ENCODE results near the gene PRDM16. TPM values are rescaled to one million over a fixed set of nuclear protein-coding genes. Genes with fewer than 3 reads are reported as not detected.

Gene PRDM16
- total RNA-seq, 1 experiment from 2014 or later, result 0.17 TPM

- Histone ChIP-seq H4K20me1 (ENCODE audit: control insufficient read depth, insufficient read depth, insufficient read length) (no peaks in the 10 kb centered on the region), H2BK20ac (ENCODE audit: low read depth, low read length, poor library complexity, severe bottlenecking) (no peak overlapping the region), H3K79me2 (ENCODE audit: insufficient read depth, low read length) (no peaks in the 10 kb centered on the region), H3K14ac (ENCODE audit: insufficient read depth, low read length) (no peak overlapping the region), H3K27me3 (ENCODE audit: insufficient read depth, low read length) (no peaks in the 10 kb centered on the region), H3K79me1 (ENCODE audit: insufficient read depth, low read depth, low read length, poor library complexity, severe bottlenecking) (no peaks in the 10 kb centered on the region), H2BK12ac (ENCODE audit: insufficient read length, low read depth, low read length) (no peak overlapping the region), H2BK120ac (ENCODE audit: low read depth, low read length, poor library complexity, severe bottlenecking) (no peak overlapping the region), H3K18ac (ENCODE audit: insufficient read length, low read depth, low read length) (no peak overlapping the region), H2BK15ac (ENCODE audit: low read depth, low read length) (no peak overlapping the region), H4K8ac (replicated peaks; ENCODE audit: insufficient read length, low read depth, low read length) (no peak overlapping the region), H3K27ac (ENCODE audit: insufficient read length, low read depth, low read length) (no peak overlapping the region), H3T11ph (ENCODE audit: low read length) (no peak overlapping the region), H2AFZ (ENCODE audit: low read length) (no peak overlapping the region), H3K9ac (ENCODE audit: extremely low read depth, insufficient read length, low read length) (no peak overlapping the region), H4K5ac (ENCODE audit: insufficient read length, low read depth, low read length) (no peak overlapping the region), H2AK5ac (ENCODE audit: insufficient read length, low read length) (no peak overlapping the region), H3K4me1 (ENCODE audit: insufficient read depth, low read length) (no peaks in the 10 kb centered on the region), H3K9me3 (ENCODE audit: control insufficient read depth, low read depth, low read length) (no peaks in the 10 kb centered on the region), H3K4ac (ENCODE audit: low read depth, low read length) (no peak overlapping the region), H4K91ac (ENCODE audit: insufficient read length, low read depth, low read length) (no peak overlapping the region), H2BK5ac (ENCODE audit: insufficient read length, low read length) (no peak overlapping the region), H3K4me2 (ENCODE audit: insufficient read depth, insufficient read length, low read length) (no peak overlapping the region), H3K23ac (ENCODE audit: insufficient read length, low read depth, low read length) (no peak overlapping the region), H3K23me2 (ENCODE audit: insufficient read length, low read depth, low read length, poor library complexity, severe bottlenecking) (no peaks in the 10 kb centered on the region), H3K56ac (ENCODE audit: insufficient read length, low read depth, low read length) (no peak overlapping the region)
- H3K9me3 Mint-ChIP-seq, result no peaks in the 10 kb centered on the region
- no peaks in the 10 kb centered on the region for H3K36me3 Mint-ChIP-seq (ENCODE audit: insufficient read depth in 1 of 3, low read depth in 3 of 3)
- H3K27me3 Mint-ChIP-seq (ENCODE audit: low read depth), result peaks cover 2% of the 10 kb centered on the region
- no peak overlapping the region for H3K27ac Mint-ChIP-seq
- no peak for TF ChIP-seq CTCF (conservative IDR thresholded peaks at IDR 0.05)
- H3K4me3 Mint-ChIP-seq, result no peak overlapping the region
- no CpG with 5 or more reads among the region's 9 CpGs for WGBS (ENCODE audit: extremely low coverage, insufficient read length, low lambda C conversion rate)
- peaks cover 21 to 37% of the 10 kb centered on the region in 2 experiments for H3K4me1 Mint-ChIP-seq
- DNase-seq, result no peak
Observed at GRCh38 chr1:3099861-3100260, 30.9 kb downstream of the PRDM16 start.

Data from H9 (cell line).